ENCODE measurements around the gene TPM1. TPM values are rescaled to one million over a fixed set of nuclear protein-coding genes. Genes with fewer than 3 reads are reported as not detected.

Gene TPM1
- total and polyA plus RNA-seq, 4 donors, result 118 to 469 (median 192) TPM

- TF ChIP-seq, protein P1, sequence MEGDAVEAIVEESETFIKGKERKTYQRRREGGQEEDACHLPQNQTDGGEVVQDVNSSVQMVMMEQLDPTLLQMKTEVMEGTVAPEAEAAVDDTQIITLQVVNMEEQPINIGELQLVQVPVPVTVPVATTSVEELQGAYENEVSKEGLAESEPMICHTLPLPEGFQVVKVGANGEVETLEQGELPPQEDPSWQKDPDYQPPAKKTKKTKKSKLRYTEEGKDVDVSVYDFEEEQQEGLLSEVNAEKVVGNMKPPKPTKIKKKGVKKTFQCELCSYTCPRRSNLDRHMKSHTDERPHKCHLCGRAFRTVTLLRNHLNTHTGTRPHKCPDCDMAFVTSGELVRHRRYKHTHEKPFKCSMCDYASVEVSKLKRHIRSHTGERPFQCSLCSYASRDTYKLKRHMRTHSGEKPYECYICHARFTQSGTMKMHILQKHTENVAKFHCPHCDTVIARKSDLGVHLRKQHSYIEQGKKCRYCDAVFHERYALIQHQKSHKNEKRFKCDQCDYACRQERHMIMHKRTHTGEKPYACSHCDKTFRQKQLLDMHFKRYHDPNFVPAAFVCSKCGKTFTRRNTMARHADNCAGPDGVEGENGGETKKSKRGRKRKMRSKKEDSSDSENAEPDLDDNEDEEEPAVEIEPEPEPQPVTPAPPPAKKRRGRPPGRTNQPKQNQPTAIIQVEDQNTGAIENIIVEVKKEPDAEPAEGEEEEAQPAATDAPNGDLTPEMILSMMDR (IDR thresholded peaks at IDR 0.05; ENCODE audit: control extremely low read depth, extremely low read depth), result no peak
- H3K4me3 ChIP-seq, result no peak overlapping the region
- no peak overlapping the region for H3K27ac ChIP-seq (ENCODE audit: low read depth in 1 of 2, low read length in 1 of 2)
- no peaks in the 10 kb centered on the region for H3K36me3 ChIP-seq (ENCODE audit: control insufficient read depth in 4 of 4, insufficient read depth in 4 of 4, low read length in 4 of 4)
- peaks cover 0 to 3% (median 0%) of the 10 kb centered on the region in 5 donors for H3K4me1 ChIP-seq (ENCODE audit: control insufficient read depth in 5 of 5, insufficient read depth in 5 of 5, low read length in 5 of 5)
- DNase-seq, result no peak
- H3K27me3 ChIP-seq (ENCODE audit: control insufficient read depth in 3 of 3, insufficient read depth in 3 of 3, low read length in 2 of 3), result no peaks in the 10 kb centered on the region
- no peaks in the 10 kb centered on the region for H3K9me3 ChIP-seq (ENCODE audit: control insufficient read depth in 4 of 4, insufficient read depth in 3 of 4, low read length in 3 of 4)
- no peak overlapping the region for H3K9ac ChIP-seq (ENCODE audit: insufficient read depth in 1 of 2, low read length in 2 of 2)
- no peak for ATAC-seq (ENCODE audit: insufficient read depth, low FRiP score)
- 65 to 82% methylated on average over 3 of the region's 3 CpGs for WGBS, 2 donors
These were observed 22.4 kb upstream of the TPM1 start for GRCh38 chr15:63020128-63020527.

DNA sequence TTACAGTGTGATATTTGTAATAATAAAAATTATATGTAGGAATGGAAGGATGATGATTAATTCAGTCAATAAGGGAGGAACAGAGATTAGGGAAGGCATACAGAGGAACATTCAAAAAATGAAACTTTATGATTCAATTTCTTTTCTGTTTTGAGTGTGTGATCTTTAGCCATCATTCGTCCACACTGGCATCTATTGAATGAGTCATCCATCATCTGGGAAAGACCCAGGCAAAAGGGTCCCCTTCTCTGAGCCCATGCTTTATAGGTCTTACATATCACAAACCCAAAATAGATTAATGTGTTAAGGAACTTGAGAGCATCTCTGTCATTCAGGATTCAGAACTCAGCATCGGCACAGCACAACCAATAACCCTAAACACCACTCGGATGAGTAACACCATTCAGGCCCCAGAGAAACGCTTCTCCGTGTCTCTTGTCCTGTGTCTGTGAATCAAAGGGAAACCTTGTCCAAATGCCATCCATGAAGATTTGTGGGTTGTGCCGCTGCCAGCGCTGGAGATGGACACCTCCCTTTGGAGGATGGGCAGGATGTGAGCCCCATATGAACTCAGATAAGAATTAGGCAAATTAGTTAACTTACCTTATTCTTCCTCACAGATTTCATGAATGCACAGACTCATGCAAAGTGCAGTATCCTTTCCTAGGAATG, 21.7 kb upstream of the TPM1 start:
- TF ChIP-seq, protein P1 (IDR thresholded peaks at IDR 0.05; ENCODE audit: control extremely low read depth, extremely low read depth), result no peak
- Histone ChIP-seq H3K27me3 (ENCODE audit: control insufficient read depth in 3 of 3, insufficient read depth in 3 of 3, low read length in 2 of 3) (no peaks in the 10 kb centered on the region), H3K4me1 (ENCODE audit: control insufficient read depth in 5 of 5, insufficient read depth in 5 of 5, low read length in 5 of 5) (peaks cover 0 to 3% (median 0%) of the 10 kb centered on the region in 5 donors), H3K9me3 (ENCODE audit: control insufficient read depth in 4 of 4, insufficient read depth in 3 of 4, low read length in 3 of 4) (no peaks in the 10 kb centered on the region), H3K36me3 (ENCODE audit: control insufficient read depth in 4 of 4, insufficient read depth in 4 of 4, low read length in 4 of 4) (no peaks in the 10 kb centered on the region), H3K27ac (ENCODE audit: low read depth in 1 of 2, low read length in 1 of 2) (no peak overlapping the region), H3K9ac (ENCODE audit: insufficient read depth in 1 of 2, low read length in 2 of 2) (no peak overlapping the region), H3K4me3 (no peak overlapping the region)
- no peak for ATAC-seq (ENCODE audit: insufficient read depth, low FRiP score)
- no peak for DNase-seq
- 90 to 91% methylated on average over 7 of the region's 7 CpGs for WGBS, 2 donors

DNA sequence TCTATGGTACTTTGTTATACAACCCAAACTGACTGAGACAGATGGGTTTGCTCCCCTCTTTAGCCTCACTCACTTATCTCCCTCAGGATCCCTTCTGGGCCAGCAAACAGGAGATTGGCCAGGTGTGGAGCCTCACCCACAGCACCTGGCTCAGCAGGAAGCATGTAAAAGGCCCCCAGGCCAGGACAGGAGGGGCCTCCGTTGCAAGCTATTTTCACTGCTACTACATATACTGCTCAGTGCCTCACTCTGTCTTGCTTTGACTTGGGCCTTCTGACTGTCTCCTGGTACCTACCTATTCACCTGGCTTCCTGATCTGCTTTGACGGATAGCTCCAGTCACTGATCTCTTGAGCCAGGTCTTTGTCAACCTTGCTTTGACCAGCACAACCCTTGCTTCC, 20.4 kb upstream of the TPM1 start:
- H3K4me1 ChIP-seq (ENCODE audit: control insufficient read depth in 5 of 5, insufficient read depth in 5 of 5, low read length in 5 of 5), result peaks cover 0 to 3% (median 0%) of the 10 kb centered on the region in 5 donors
- DNase-seq (no peak), ATAC-seq (ENCODE audit: insufficient read depth, low FRiP score) (no peak)
- no peaks in the 10 kb centered on the region for H3K27me3 ChIP-seq (ENCODE audit: control insufficient read depth in 3 of 3, insufficient read depth in 3 of 3, low read length in 2 of 3)
- no peak overlapping the region for H3K4me3 ChIP-seq
- H3K9ac ChIP-seq (ENCODE audit: insufficient read depth in 1 of 2, low read length in 2 of 2), result no peak overlapping the region
- no peaks in the 10 kb centered on the region for H3K9me3 ChIP-seq (ENCODE audit: control insufficient read depth in 4 of 4, insufficient read depth in 3 of 4, low read length in 3 of 4)
- H3K27ac ChIP-seq (ENCODE audit: low read depth in 1 of 2, low read length in 1 of 2), result peak overlapping the region in 1 of 2 donors; percentile 1
- WGBS, 2 donors, result 95 to 97% methylated on average over 2 of the region's 2 CpGs
- TF ChIP-seq, protein P1 (IDR thresholded peaks at IDR 0.05; ENCODE audit: control extremely low read depth, extremely low read depth), result no peak
- H3K36me3 ChIP-seq (ENCODE audit: control insufficient read depth in 4 of 4, insufficient read depth in 4 of 4, low read length in 4 of 4), result no peaks in the 10 kb centered on the region

- no peak for ATAC-seq (ENCODE audit: insufficient read depth, low FRiP score)
- TF ChIP-seq, protein P1 (IDR thresholded peaks at IDR 0.05; ENCODE audit: control extremely low read depth, extremely low read depth), result no peak
- Histone ChIP-seq H3K27ac (ENCODE audit: low read depth in 1 of 2, low read length in 1 of 2) (no peak overlapping the region), H3K4me3 (no peak overlapping the region), H3K4me1 (ENCODE audit: control insufficient read depth in 5 of 5, insufficient read depth in 5 of 5, low read length in 5 of 5) (peaks cover 0 to 3% (median 0%) of the 10 kb centered on the region in 5 donors), H3K27me3 (ENCODE audit: control insufficient read depth in 3 of 3, insufficient read depth in 3 of 3, low read length in 2 of 3) (no peaks in the 10 kb centered on the region), H3K9me3 (ENCODE audit: control insufficient read depth in 4 of 4, insufficient read depth in 3 of 4, low read length in 3 of 4) (no peaks in the 10 kb centered on the region), H3K36me3 (ENCODE audit: control insufficient read depth in 4 of 4, insufficient read depth in 4 of 4, low read length in 4 of 4) (no peaks in the 10 kb centered on the region), H3K9ac (ENCODE audit: insufficient read depth in 1 of 2, low read length in 2 of 2) (no peak overlapping the region)
- no peak for DNase-seq
These were observed 19.9 kb upstream of the TPM1 start for GRCh38 chr15:63022663-63023062.

Measured in lung (tissue), 12 donors.